Activated CD4-positive, alpha-beta T cell treated with anti-CD3 and anti-CD28 coated beads, Interleukin-2, amount 10 ng/mL, durations not matched to agents 7 days and 5 days (primary cell): ENCODE measurements around the gene PPM1M. TPM values are rescaled to one million over a fixed set of nuclear protein-coding genes. Genes with fewer than 3 reads are reported as not detected.
A peak's percentile ranks its signal among the peaks of the same experiment; 100 is the strongest.

Experiments used
- CTCF ChIA-PET: fragments of 350-600 bp; sonication (Branson Sonifier 250); formaldehyde crosslinking; loops from one replicate; lab custom pipeline; 2021; ENCODE audit warnings: antibody characterized with exemption; lab: Charles Lee
- POLR2A ChIA-PET: fragments of 350-600 bp; sonication (Branson Sonifier 250); formaldehyde crosslinking; loops from one replicate; lab custom pipeline; 2021; ENCODE audit warnings: antibody characterized with exemption; lab: Charles Lee
- DNase-seq: peaks from one replicate; pipeline ENCODE4 v3.0.0-alpha.2; 2020
- H3K27ac Mint-ChIP-seq: one replicate; pipeline ENCODE4 v1.8.0; 2021; ENCODE audit warnings: mild to moderate bottlenecking, moderate library complexity, mixed read lengths
- H3K27me3 Mint-ChIP-seq: one replicate; pipeline ENCODE4 v1.8.0; 2021; ENCODE audit warnings: mixed read lengths
- H3K36me3 Mint-ChIP-seq: one replicate; pipeline ENCODE4 v1.8.0; 2021; ENCODE audit warnings: low read depth, mixed read lengths
- H3K4me1 Mint-ChIP-seq: one replicate; pipeline ENCODE4 v1.8.0; 2021; ENCODE audit warnings: mixed read lengths
- H3K4me3 Mint-ChIP-seq: one replicate; pipeline ENCODE4 v1.8.0; 2021; ENCODE audit warnings: mild to moderate bottlenecking, moderate library complexity, mixed read lengths
- H3K9me3 Mint-ChIP-seq: one replicate; pipeline ENCODE4 v1.8.0; 2021; ENCODE audit warnings: mixed read lengths
- total RNA-seq, 2 experiments: library from RNA; stranded (reverse); gene quantifications; one replicate each; pipeline ENCODE4 v1.2.3, GENCODE V29; 2021

The PPM1M gene
- total RNA-seq, 2 experiments from 2014 or later, result 82.2 to 92.7 TPM

DNA sequence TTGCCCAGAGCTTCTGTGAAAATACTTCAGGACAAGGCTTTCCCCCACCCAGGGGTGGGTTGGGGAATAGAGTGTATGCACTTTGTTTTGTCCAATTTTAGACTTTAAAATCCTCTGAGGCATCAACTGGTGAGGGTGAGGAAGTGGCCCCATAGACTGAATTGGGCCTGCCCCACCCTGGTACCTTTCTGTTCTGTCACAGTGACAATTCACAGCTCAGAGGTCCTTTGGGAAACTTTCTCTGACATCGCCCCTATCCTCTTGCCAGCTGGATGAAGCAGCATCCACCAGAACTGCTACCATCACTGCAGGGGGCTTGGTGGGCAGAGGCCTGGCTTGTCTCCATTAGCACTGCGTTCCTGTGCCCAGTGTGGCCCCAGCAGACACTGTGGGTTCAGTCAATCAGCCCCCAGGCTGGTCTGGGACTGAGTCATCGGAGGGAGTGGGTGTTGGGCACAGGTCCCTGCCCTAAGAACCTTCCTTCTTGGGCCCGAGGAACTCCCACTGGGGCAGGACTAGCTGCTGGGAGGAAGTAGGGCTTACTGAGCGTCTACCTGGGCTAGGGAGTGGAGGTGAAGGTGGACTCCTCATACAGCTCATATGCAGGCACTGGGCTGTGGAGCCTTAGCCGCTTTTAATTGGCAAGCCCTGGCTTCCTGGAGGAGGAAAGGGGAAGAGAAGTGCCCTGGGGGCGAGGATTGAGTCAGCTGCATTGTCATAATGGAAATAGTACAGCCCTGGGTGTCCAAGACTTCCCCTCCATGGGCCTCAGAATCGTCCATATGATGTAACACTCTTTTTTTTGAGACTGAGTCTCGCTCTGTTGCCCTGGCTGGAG is 1.5 kb upstream of the PPM1M start:
- peaks cover 51% of the 10 kb centered on the region for H3K36me3 Mint-ChIP-seq
- H3K27me3 Mint-ChIP-seq, result no peaks in the 10 kb centered on the region
- peak overlapping the region; percentile 91 for H3K27ac Mint-ChIP-seq
- ChIA-PET POLR2A (interaction anchor here (1.2 to 1.4 kb wide), 2 partner anchors 10 to 33 kb away, joined by 4 read pairs; no protein-coding TSS in a partner anchor), CTCF (interaction anchor here (1.1 to 3.4 kb wide), 5 partner anchors 9 to 128 kb away, joined by 3 to 17 read pairs (median 3); no protein-coding TSS in a partner anchor)
- H3K9me3 Mint-ChIP-seq, result no peaks in the 10 kb centered on the region
- DNase-seq, result no peak
- peaks cover 79% of the 10 kb centered on the region for H3K4me1 Mint-ChIP-seq
- peak overlapping the region; percentile 77 for H3K4me3 Mint-ChIP-seq

- POLR2A ChIA-PET, result no interaction called here
- CTCF ChIA-PET, result interaction anchor here (1.0 to 1.8 kb wide), 6 partner anchors 12 to 35 kb away, joined by 3 to 7 read pairs (median 4); no protein-coding TSS in a partner anchor
- peak overlapping the region; percentile 86 for H3K4me3 Mint-ChIP-seq
- H3K36me3 Mint-ChIP-seq, result peaks cover 56% of the 10 kb centered on the region
- H3K27me3 Mint-ChIP-seq, result no peaks in the 10 kb centered on the region
- H3K9me3 Mint-ChIP-seq, result no peaks in the 10 kb centered on the region
- H3K27ac Mint-ChIP-seq, result peak overlapping the region; percentile 93
- peaks cover 80% of the 10 kb centered on the region for H3K4me1 Mint-ChIP-seq
- no peak for DNase-seq
Observed at GRCh38 chr3:52246264-52246620, 683 bp downstream of the PPM1M start.

GRCh38 chr3:52246728-52247408 is 1.3 kb downstream of the PPM1M start:
- H3K4me3 Mint-ChIP-seq, result peak overlapping the region; percentile 86

DNA sequence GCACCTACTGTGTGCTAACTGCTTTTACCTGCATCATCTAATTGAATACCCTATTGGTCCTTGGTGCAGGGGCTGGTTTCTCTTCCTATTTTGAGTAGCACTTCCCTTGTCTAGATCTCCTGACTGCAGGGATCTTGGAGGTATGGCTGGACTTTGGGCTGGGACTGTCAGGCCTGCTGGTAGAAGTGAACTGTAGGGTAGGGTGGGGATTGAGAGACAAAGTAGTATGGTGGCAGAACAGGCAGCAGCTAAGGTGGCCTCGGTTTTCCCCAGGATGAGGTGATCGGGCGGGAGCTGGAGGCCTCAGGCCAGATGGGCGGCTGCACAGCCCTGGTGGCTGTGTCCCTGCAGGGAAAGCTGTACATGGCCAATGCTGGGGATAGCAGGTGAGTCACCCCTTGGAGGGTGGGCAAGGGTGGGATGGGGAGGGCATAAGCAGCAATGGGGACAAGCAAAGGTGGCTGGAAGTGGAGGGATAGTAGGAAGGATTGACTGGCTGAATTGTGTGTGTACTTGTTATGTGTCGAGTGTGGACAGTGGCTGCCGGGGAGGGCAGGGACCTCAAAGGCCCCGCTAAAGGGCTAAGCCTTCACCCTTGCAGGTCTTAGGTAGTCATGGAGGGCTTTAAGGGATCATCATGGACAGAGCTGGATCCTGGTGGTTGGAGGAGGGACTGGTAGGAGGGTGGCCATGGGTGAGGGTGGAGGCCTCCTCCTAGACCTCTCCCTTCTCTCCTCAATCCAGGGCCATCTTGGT is 2.0 kb downstream of the PPM1M start:
- H3K4me3 Mint-ChIP-seq, result peak overlapping the region; percentile 86
- H3K27me3 Mint-ChIP-seq, result no peaks in the 10 kb centered on the region
- DNase-seq, result no peak
- no peaks in the 10 kb centered on the region for H3K9me3 Mint-ChIP-seq
- H3K27ac Mint-ChIP-seq, result peak overlapping the region; percentile 93
- ChIA-PET POLR2A (no interaction called here), CTCF (interaction anchor here (0.9 to 2.6 kb wide), 9 partner anchors 8 to 31 kb away, joined by 3 to 15 read pairs (median 5); partner anchors contain the start of genes TWF2 and WDR82)
- H3K36me3 Mint-ChIP-seq, result peaks cover 59% of the 10 kb centered on the region
- H3K4me1 Mint-ChIP-seq, result peaks cover 81% of the 10 kb centered on the region

More at GRCh38 chr3:52246728-52247408, 1.3 kb downstream of the PPM1M start:
- DNase-seq, result no peak
- no peaks in the 10 kb centered on the region for H3K27me3 Mint-ChIP-seq
- H3K4me1 Mint-ChIP-seq, result peaks cover 79% of the 10 kb centered on the region
- H3K9me3 Mint-ChIP-seq, result no peaks in the 10 kb centered on the region
- POLR2A ChIA-PET, result no interaction called here
- CTCF ChIA-PET, result interaction anchor here (1.0 to 2.6 kb wide), 7 partner anchors 12 to 35 kb away, joined by 3 to 15 read pairs (median 5); partner anchors contain the start of gene WDR82
- peak overlapping the region; percentile 93 for H3K27ac Mint-ChIP-seq
- H3K36me3 Mint-ChIP-seq, result peaks cover 57% of the 10 kb centered on the region

GRCh38 chr3:52248165-52248541 is 2.6 kb downstream of the PPM1M start:
- ChIA-PET POLR2A (no interaction called here), CTCF (interaction anchor here (0.9 to 2.9 kb wide), 10 partner anchors 9 to 36 kb away, joined by 3 to 15 read pairs (median 6); partner anchors contain the start of genes TWF2 and WDR82)
- Mint-ChIP-seq H3K4me1 (peaks cover 83% of the 10 kb centered on the region), H3K4me3 (peak overlapping the region; percentile 86), H3K27me3 (no peaks in the 10 kb centered on the region), H3K27ac (peak overlapping the region; percentile 93), H3K9me3 (no peaks in the 10 kb centered on the region), H3K36me3 (peaks cover 65% of the 10 kb centered on the region)
- no peak for DNase-seq

DNA sequence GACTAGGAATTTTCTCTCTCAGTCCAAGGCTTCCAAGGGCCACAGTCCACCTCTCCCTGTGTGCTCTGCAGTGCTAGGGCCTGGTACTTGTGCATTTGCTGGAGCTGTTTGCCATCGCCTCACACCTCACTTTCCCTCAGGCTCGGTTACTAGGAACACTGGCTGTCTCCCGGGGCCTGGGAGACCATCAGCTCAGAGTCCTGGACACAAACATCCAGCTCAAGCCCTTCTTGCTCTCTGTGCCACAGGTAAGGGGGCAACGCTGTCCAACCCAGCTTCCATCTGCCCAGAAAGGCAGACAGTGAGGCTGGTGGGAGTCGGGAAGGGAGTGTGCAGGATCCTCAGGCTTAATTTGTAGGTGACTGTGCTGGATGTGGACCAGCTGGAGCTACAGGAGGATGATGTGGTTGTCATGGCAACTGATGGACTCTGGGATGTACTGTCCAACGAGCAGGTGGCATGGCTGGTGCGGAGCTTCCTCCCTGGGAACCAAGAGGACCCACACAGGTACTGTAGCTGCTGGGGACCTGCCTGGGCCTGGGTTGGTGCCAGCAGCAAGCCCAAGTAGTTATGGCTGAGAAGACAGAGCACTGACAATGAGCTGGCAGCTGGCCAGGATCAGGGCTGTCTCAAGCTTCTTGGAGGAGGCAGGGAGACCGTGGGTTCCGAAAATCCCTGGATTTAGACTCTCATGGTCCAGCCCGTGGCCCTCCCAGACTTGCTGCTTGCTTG is 3.4 kb downstream of the PPM1M start:
- Mint-ChIP-seq H3K9me3 (no peaks in the 10 kb centered on the region), H3K27ac (peak overlapping the region; percentile 80), H3K36me3 (peaks cover 68% of the 10 kb centered on the region), H3K27me3 (no peaks in the 10 kb centered on the region), H3K4me1 (peaks cover 83% of the 10 kb centered on the region), H3K4me3 (peak overlapping the region; percentile 28)
- DNase-seq, result no peak
- CTCF ChIA-PET, result interaction anchor here (0.9 to 5.4 kb wide), 14 partner anchors 9 to 90 kb away, joined by 3 to 45 read pairs (median 6); partner anchors contain the start of genes TWF2 and WDR82
- POLR2A ChIA-PET, result no interaction called here

GRCh38 chr3:52249683-52250082 is 4.1 kb downstream of the PPM1M start:
- Mint-ChIP-seq H3K27ac (peak overlapping the region; percentile 79), H3K9me3 (no peaks in the 10 kb centered on the region), H3K4me3 (no peak overlapping the region), H3K27me3 (no peaks in the 10 kb centered on the region), H3K4me1 (peaks cover 83% of the 10 kb centered on the region), H3K36me3 (peaks cover 72% of the 10 kb centered on the region)
- ChIA-PET POLR2A (no interaction called here), CTCF (interaction anchor here (0.6 to 5.4 kb wide), 10 partner anchors 9 to 169 kb away, joined by 3 to 45 read pairs (median 8); partner anchors contain the start of gene WDR82)
- no peak for DNase-seq

- ChIA-PET POLR2A (no interaction called here), CTCF (interaction anchor here (0.6 to 5.4 kb wide), 10 partner anchors 10 to 168 kb away, joined by 3 to 45 read pairs (median 8); partner anchors contain the start of gene WDR82)
- peak overlapping the region; percentile 79 for H3K27ac Mint-ChIP-seq
- DNase-seq, result no peak
- no peaks in the 10 kb centered on the region for H3K9me3 Mint-ChIP-seq
- H3K27me3 Mint-ChIP-seq, result no peaks in the 10 kb centered on the region
- H3K4me3 Mint-ChIP-seq, result no peak overlapping the region
- H3K36me3 Mint-ChIP-seq, result peaks cover 77% of the 10 kb centered on the region
- peaks cover 82% of the 10 kb centered on the region for H3K4me1 Mint-ChIP-seq
Observed at GRCh38 chr3:52250122-52250521, 4.6 kb downstream of the PPM1M start.

- Mint-ChIP-seq H3K9me3 (no peaks in the 10 kb centered on the region), H3K27ac (peak overlapping the region; percentile 97), H3K4me3 (peak overlapping the region; percentile 75), H3K36me3 (peaks cover 88% of the 10 kb centered on the region), H3K27me3 (no peaks in the 10 kb centered on the region), H3K4me1 (peaks cover 91% of the 10 kb centered on the region)
- POLR2A ChIA-PET, result interaction anchor here (0.6 to 2.5 kb wide), 5 partner anchors 10 to 24 kb away, joined by 3 to 15 read pairs (median 4); partner anchors contain the start of gene WDR82
- DNase-seq, result peak; percentile 91
- CTCF ChIA-PET, result interaction anchor here (0.7 to 5.4 kb wide), 15 partner anchors 10 to 160 kb away, joined by 3 to 45 read pairs (median 9); partner anchors contain the start of gene WDR82
Observed at GRCh38 chr3:52253314-52254304, 8.1 kb downstream of the PPM1M start.

- peaks cover 91% of the 10 kb centered on the region for H3K4me1 Mint-ChIP-seq
Observed at GRCh38 chr3:52254608-52255007, 9.0 kb downstream of the PPM1M start.

More at GRCh38 chr3:52254608-52255007, 9.0 kb downstream of the PPM1M start:
- H3K27me3 Mint-ChIP-seq, result no peaks in the 10 kb centered on the region
- H3K27ac Mint-ChIP-seq, result peak overlapping the region; percentile 97
- H3K36me3 Mint-ChIP-seq, result peaks cover 88% of the 10 kb centered on the region
- H3K9me3 Mint-ChIP-seq, result no peaks in the 10 kb centered on the region
- peak overlapping the region; percentile 41 for H3K4me3 Mint-ChIP-seq
- DNase-seq, result no peak
- ChIA-PET CTCF (interaction anchor here (1.5 to 5.4 kb wide), 3 partner anchors 23 to 84 kb away, joined by 3 to 45 read pairs (median 13); partner anchors contain the start of gene WDR82), POLR2A (interaction anchor here (1.7 kb wide), 1 partner anchor 11 kb away, joined by 4 read pairs; no protein-coding TSS in a partner anchor)
